Mucosa of stomach (tissue), 1 donor: ENCODE measurements around the gene CCDC83.

ENCODE experiments used
- H3K27me3 ChIP-seq: one replicate; pipeline ENCODE4 v1.7.0; 2013; ENCODE audit warnings: mild to moderate bottlenecking, low read length; ENCODE audit not compliant: control insufficient read depth, insufficient read depth
- H3K36me3 ChIP-seq: one replicate; pipeline ENCODE4 v1.7.0; 2013; ENCODE audit warnings: low read length; ENCODE audit not compliant: control insufficient read depth, insufficient read depth
- H3K4me1 ChIP-seq: one replicate; pipeline ENCODE4 v1.7.0; 2013; ENCODE audit warnings: mild to moderate bottlenecking, low read length; ENCODE audit not compliant: control insufficient read depth, insufficient read depth
- H3K4me3 ChIP-seq: one replicate; pipeline ENCODE4 v1.7.0; 2013; ENCODE audit warnings: low read length
- H3K9ac ChIP-seq: one replicate; pipeline ENCODE4 v1.7.0; 2013; ENCODE audit warnings: mild to moderate bottlenecking, low read length, moderate library complexity
- H3K9me3 ChIP-seq: one replicate; pipeline ENCODE4 v1.7.0; 2013; ENCODE audit warnings: mild to moderate bottlenecking, low read length, moderate library complexity; ENCODE audit not compliant: control insufficient read depth
- donor health status: Pancreatic carcinoma.

The CCDC83 gene

GRCh38 chr11:85930879-85931366 is 75.7 kb downstream of the CCDC83 start:
- Histone ChIP-seq H3K9ac (no peak overlapping the region), H3K27me3 (no peaks in the 10 kb centered on the region), H3K36me3 (no peaks in the 10 kb centered on the region), H3K4me3 (no peak overlapping the region), H3K4me1 (no peaks in the 10 kb centered on the region), H3K9me3 (no peaks in the 10 kb centered on the region)

- Histone ChIP-seq H3K4me3 (no peak overlapping the region), H3K27me3 (no peaks in the 10 kb centered on the region), H3K4me1 (no peaks in the 10 kb centered on the region), H3K36me3 (no peaks in the 10 kb centered on the region), H3K9me3 (no peaks in the 10 kb centered on the region), H3K9ac (no peak overlapping the region)
These were observed 79.5 kb downstream of the CCDC83 start for GRCh38 chr11:85934596-85935169.

- H3K4me3 ChIP-seq = no peak overlapping the region
- H3K27me3 ChIP-seq = no peaks in the 10 kb centered on the region
- no peak overlapping the region for H3K9ac ChIP-seq
- no peaks in the 10 kb centered on the region for H3K36me3 ChIP-seq
- H3K4me1 ChIP-seq = no peaks in the 10 kb centered on the region
- H3K9me3 ChIP-seq = no peaks in the 10 kb centered on the region
These were observed 80.6 kb downstream of the CCDC83 start for GRCh38 chr11:85935751-85936150.

GRCh38 chr11:85937835-85938234 is 82.7 kb downstream of the CCDC83 start:
- H3K4me3 ChIP-seq = no peak overlapping the region
- H3K27me3 ChIP-seq = no peaks in the 10 kb centered on the region
- no peaks in the 10 kb centered on the region for H3K4me1 ChIP-seq
- no peaks in the 10 kb centered on the region for H3K36me3 ChIP-seq
- no peaks in the 10 kb centered on the region for H3K9me3 ChIP-seq
- H3K9ac ChIP-seq = no peak overlapping the region

- H3K9ac ChIP-seq = no peak overlapping the region
- H3K4me3 ChIP-seq = no peak overlapping the region
- no peaks in the 10 kb centered on the region for H3K4me1 ChIP-seq
These were observed 84.2 kb downstream of the CCDC83 start for GRCh38 chr11:85939099-85940015.

GRCh38 chr11:85941380-85941973 is 86.3 kb downstream of the CCDC83 start:
- H3K4me3 ChIP-seq = no peak overlapping the region
- no peaks in the 10 kb centered on the region for H3K4me1 ChIP-seq
- no peaks in the 10 kb centered on the region for H3K36me3 ChIP-seq
- H3K9ac ChIP-seq = no peak overlapping the region
- no peaks in the 10 kb centered on the region for H3K27me3 ChIP-seq
- no peaks in the 10 kb centered on the region for H3K9me3 ChIP-seq

More at GRCh38 chr11:85939099-85940015, 84.2 kb downstream of the CCDC83 start:
- Histone ChIP-seq H3K27me3 (no peaks in the 10 kb centered on the region), H3K9me3 (no peaks in the 10 kb centered on the region), H3K36me3 (no peaks in the 10 kb centered on the region)

- no peaks in the 10 kb centered on the region for H3K36me3 ChIP-seq
- H3K9ac ChIP-seq = no peak overlapping the region
- no peak overlapping the region for H3K4me3 ChIP-seq
- no peaks in the 10 kb centered on the region for H3K9me3 ChIP-seq
- peaks cover 10% of the 10 kb centered on the region for H3K4me1 ChIP-seq
- no peaks in the 10 kb centered on the region for H3K27me3 ChIP-seq
These were observed 90.1 kb downstream of the CCDC83 start for GRCh38 chr11:85945296-85945695.

GRCh38 chr11:85945788-85946187 is 90.6 kb downstream of the CCDC83 start:
- Histone ChIP-seq H3K4me3 (no peak overlapping the region), H3K36me3 (no peaks in the 10 kb centered on the region), H3K4me1 (peaks cover 10% of the 10 kb centered on the region), H3K9ac (no peak overlapping the region), H3K9me3 (no peaks in the 10 kb centered on the region), H3K27me3 (no peaks in the 10 kb centered on the region)

- H3K9me3 ChIP-seq = no peaks in the 10 kb centered on the region
- no peaks in the 10 kb centered on the region for H3K27me3 ChIP-seq
- no peaks in the 10 kb centered on the region for H3K36me3 ChIP-seq
- peaks cover 10% of the 10 kb centered on the region for H3K4me1 ChIP-seq
- no peak overlapping the region for H3K9ac ChIP-seq
- H3K4me3 ChIP-seq = no peak overlapping the region
These were observed 91.0 kb downstream of the CCDC83 start for GRCh38 chr11:85946221-85946620.

GRCh38 chr11:85947431-85948272 is 92.5 kb downstream of the CCDC83 start:
- Histone ChIP-seq H3K36me3 (no peaks in the 10 kb centered on the region), H3K4me1 (peaks cover 10% of the 10 kb centered on the region), H3K27me3 (no peaks in the 10 kb centered on the region), H3K9ac (no peak overlapping the region), H3K9me3 (no peaks in the 10 kb centered on the region), H3K4me3 (no peak overlapping the region)

- Histone ChIP-seq H3K27me3 (no peaks in the 10 kb centered on the region), H3K4me1 (peaks cover 10% of the 10 kb centered on the region), H3K9ac (no peak overlapping the region), H3K36me3 (no peaks in the 10 kb centered on the region), H3K9me3 (no peaks in the 10 kb centered on the region), H3K4me3 (no peak overlapping the region)
These were observed 93.7 kb downstream of the CCDC83 start for GRCh38 chr11:85948884-85949283.
